GM19467 (cell line): ENCODE data around the gene CFAP20DC.
"Not testable (repeated sequence)": the region's sequence is repeated elsewhere in the genome, so short reads cannot be mapped to it uniquely, and the experiment has no call there.

Source experiments
- ATAC-seq: cut with Tn5 transposase; IDR thresholded peaks from one replicate; pipeline ENCODE4 v1.9.1; 2021; ENCODE audit warnings: mild to moderate bottlenecking, moderate library complexity; ENCODE audit not compliant: unreplicated experiment

CFAP20DC gene

DNA sequence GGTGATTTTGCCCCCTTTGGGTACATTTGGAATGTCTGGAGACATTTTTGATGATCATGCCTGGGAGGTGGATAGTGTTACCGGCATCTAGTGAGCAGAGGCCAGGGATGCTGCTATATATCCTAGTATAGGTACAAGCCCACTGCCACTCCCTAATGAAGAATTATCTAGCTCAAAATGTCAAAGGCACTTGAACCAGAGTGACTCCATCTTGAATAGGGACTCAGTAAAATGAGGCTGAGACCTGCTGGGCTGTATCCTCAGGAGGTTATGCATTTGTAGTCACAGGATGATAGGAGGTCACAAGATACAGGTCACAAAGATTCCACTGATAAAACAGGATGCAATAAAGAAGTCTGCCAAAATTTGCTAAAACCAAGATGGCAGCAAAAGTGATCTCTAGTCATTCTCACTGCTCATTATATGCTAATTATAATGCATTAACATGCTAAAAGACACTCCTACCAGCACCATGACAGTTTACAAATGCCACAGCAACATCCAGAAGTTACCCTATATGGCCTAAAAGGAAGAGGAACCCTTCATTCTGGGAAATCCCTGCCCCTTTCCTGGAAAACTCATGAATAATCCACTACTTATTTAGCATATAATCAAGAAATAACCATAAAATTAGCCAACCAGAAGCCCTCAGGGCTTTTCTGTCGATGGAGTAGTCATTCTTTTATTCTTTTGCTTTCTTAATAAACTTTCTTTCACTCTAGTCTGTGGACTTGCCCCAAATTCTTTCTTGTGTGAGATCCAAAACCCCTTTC, 343.2 kb downstream of the CFAP20DC start:
- no peak for ATAC-seq

DNA sequence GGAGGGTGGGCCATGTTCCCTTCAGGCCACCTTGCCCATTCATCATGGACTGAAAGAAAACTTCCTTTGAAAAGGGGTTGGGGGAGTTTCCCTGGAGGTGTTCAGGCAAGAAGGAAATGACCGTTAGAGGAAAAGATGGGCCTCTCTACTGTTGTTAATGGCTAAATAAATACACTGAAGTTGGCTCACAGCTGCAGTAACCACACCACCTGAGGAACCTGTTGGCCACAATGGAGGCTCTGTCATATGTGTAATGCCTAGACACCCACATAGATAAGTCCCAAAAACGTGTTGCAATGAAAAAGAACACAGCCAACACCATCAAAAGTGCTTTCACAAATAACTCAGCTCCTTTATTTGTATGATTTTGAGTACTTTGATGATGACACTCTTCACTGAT, 345.1 kb downstream of the CFAP20DC start:
- no peak for ATAC-seq

DNA sequence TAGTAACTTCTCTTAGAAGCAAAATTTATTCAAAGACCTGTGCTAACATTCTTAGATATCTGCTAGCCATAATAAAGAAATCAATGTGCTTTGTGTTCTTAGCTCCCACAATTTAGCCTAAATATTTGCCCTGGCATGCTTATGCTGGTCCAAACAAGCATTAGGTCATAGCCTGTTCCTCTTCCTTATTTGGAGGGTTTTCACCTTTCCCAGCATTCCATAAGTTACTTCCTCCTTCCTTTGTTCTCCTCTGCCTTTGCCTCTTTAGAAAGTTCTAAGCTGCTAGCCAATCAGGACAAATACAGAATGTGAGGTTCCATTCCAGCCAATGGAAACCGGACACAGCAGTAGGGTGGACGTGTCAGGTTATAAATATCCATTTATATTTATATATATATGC, 345.5 kb downstream of the CFAP20DC start:
- ATAC-seq = not testable (repeated sequence)

DNA sequence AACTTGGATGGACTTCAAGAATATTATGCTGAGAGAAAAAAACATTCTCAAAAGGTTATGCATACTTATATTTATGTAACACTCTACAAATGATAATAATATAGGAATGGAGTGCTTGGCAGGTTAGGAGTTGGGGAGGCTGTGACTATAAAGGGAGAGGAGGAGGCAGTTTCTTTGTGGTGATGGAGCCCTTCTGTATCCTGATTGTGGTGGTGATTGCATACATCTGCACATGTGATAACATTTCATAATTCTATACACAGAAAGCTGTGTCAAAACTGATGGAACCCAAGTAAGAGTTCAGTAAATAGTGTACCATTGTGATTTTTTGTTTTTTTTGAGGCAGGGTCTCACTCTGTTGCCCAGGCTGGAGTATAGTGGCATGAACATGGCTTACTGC, 351.6 kb downstream of the CFAP20DC start:
- no peak for ATAC-seq

DNA sequence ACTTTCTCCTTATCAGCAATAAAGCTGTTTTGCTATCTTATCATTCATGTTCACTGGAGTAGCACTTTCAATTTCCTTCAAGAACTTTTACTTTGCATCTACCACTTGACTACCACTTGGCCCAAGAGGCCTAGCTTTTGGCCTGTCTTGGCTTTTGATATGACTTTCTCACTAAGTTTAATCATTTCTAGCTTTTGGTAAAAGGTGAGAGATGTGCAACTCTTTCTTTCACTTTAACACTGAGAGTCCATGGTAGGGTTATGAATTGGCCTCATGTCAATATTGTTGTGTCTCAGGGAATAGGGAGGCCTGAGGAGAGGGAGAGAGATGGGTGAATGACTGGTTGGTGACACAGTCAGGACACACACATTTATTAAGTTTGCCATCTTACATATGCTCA, 352.3 kb downstream of the CFAP20DC start:
- ATAC-seq = peak; percentile 57

DNA sequence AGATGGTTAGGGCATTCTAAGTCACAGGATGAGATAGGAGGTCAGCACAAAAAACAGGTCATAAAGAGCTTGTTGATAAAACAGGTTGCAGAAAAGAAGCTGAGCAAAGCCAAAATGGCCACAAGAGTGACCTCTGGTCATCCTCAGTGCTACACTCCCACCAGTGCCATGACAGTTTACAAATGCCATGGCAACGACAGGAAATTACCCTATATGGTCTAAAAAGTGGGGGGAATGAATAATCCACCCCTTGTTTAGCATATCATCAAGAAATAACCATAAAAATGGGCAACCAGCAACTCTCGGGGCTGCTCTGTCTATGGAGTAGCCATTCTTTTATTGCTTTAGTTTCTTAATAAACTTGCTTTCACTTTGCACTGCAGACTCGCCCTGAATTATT, 353.0 kb downstream of the CFAP20DC start:
- ATAC-seq = not testable (repeated sequence)

DNA sequence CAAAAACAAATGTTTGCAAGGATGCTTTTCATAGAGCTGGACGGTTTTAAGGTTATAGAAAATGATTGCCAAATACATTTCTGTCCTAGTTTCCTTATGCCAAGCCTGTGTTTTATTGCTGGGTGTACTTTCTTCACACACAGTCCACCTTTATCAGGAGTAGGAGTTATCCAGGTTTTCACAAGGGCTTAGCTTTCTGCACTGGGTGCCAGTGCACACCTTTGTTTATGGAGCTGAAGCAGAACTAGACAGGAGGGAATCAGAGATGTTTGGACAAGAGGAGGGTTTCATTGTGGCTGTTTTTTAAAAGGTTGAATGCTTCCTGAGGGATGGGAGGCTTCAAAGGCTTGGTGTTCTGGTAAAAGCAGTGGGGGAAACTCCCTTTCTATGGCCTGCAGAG, 353.7 kb downstream of the CFAP20DC start:
- ATAC-seq = no peak

DNA sequence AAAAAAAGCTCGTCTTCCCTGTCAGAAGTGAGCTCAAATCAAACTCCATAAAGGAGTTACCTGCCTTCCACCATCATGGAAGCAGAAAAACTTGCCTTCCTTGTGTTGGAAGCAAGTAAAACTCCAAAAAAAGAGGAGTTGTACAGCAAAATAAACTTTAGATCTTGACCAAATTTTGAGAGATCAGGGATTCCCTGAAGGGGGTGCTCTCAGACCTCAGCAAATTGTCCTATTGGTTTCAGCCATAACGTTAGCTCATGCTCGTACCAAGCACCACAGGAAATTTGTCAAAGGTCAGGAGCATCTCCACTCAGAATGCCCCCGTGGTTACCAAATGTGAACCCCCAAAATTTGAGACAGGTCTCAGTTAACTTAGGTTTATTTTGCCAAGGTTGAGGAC, 354.5 kb downstream of the CFAP20DC start:
- ATAC-seq = not testable (repeated sequence)

DNA sequence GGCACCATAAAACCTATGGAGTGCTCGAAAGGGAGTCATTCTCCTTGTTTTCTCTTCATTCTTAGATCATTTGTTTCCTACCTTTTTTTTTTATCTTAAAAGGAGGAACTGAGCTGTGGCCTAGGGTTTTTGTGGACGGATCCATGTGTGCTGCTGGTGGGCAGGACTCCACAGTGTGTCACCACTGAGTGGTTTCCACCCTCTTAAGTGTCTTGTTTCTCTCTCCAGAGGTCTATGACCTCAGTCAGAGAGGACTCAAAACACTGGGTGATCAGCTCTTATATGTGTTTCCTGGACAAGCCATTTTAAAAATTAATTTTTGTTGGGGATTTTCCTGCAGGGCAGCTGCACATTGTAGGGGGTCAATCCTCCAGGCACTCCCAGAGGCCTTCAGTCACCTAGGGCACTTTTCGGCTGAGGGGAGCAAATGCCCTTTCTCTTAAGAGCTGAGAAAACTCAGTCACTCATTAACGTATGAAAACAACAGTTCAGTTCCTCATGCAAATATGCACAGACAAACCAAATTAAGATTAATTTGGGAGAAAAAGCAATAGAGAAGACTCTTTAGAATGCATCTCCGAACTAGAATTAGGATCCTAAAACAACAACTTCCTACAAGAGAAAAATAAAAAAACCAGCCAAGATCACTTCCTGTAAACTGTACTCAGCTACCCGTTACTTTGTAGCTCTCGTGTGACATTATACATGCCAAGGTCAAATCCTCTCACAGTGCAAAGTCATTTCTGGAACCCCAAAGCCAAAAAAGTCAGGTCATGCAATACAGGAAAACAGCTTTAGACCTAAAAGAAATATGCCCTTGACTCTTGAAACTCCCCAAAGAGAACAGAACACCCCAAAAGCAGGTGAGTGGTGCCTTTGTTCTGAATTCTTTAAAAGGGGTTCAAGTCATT, 355.6 kb downstream of the CFAP20DC start:
- peak; percentile 58 for ATAC-seq

DNA sequence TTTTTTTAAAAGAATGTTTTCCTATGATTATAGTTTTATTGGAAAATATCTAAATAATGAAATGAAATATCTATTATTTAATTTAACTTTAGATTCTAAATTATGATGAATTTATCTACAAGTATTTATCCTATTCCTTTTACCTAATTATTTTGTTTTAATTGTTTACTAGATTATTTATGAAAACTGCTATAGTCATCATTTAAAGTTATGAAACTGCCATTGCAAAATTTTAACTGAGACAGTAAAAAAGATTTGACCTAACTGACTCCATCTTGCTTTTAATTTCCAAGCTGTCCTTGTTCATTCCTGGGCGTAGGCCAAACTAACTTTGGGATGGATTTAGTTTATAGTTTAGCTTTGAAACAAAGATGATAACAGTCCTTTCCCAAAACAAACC, 357.3 kb downstream of the CFAP20DC start:
- ATAC-seq = no peak
